K562 (cell line): Measurements from ENCODE around the gene MYBPHL. TPM values are rescaled to one million over a fixed set of nuclear protein-coding genes. Genes with fewer than 3 reads are reported as not detected.

Experiments used
- PRPF4 ChIP-seq: fragments of 200-400 bp; formaldehyde crosslinking; IDR thresholded peaks from one replicate; pipeline ENCODE4 v1.6.1; 2017; ENCODE audit warnings: low read length, low read depth, mild to moderate bottlenecking; ENCODE audit not compliant: insufficient read depth, poor library complexity, severe bottlenecking
- SLC30A9 ChIP-seq: fragments of 250-450 bp; sonication (Bioruptor Pico); IDR thresholded peaks from 2 replicates; pipeline ENCODE4 v1.8.0; 2022; ENCODE audit warnings: mild to moderate bottlenecking, moderate library complexity
- ZBTB5 ChIP-seq: fragments of 450-650 bp; IDR thresholded peaks from 2 replicates; pipeline ENCODE4 v1.6.1; 2017; ENCODE audit warnings: antibody characterized with exemption
- polyA plus RNA-seq, 8 experiments: library from polyadenylated mRNA; depleted of rRNA in 4 of 8; stranded (reverse) in 5 of 8; unstranded in 3 of 8; fragments of >200 nt; fragmentation: Nextera tagmentation in 2 of 8; fragmentation: Illumina TruSeq in 1 of 8; extraction: Ambion mirVana in 2 of 8; extraction: Trizol in 1 of 8; gene quantifications; 2 replicates each; pipeline versions ENCODE4 v1.2.1 to v1.2.3, GENCODE V29; 2011 to 2014; ENCODE audit warnings: inconsistent platforms in 1 of 8, missing spikeins in 1 of 8
- total RNA-seq, 7 experiments: library from RNA; depleted of rRNA in 6 of 7; stranded (reverse); fragments of >200 nt in 6 of 7; fragmentation: Illumina TruSeq in 2 of 7; extraction: Trizol in 2 of 7; gene quantifications; 2 replicates each; pipeline versions ENCODE4 v1.2.1 to v1.2.3, GENCODE V29; 2011 to 2021; ENCODE audit warnings: low replicate concordance in 1 of 7
- TF ChIP-seq, protein P1 (sequence below): IDR thresholded peaks from 2 replicates; pipeline ENCODE4 v1.6.1; 2011; ENCODE audit warnings: borderline replicate concordance, low read depth, mild to moderate bottlenecking, moderate library complexity, low read length; ENCODE audit not compliant: insufficient read depth, poor library complexity, severe bottlenecking

MYBPHL gene
- total and polyA plus RNA-seq, 9 of the 15 experiments (the other 6 are each of a cell fraction or from before 2014, with no cell fraction given): 0.20 to 1.9 (median 0.33) TPM

- TF ChIP-seq ZBTB5 (no peak), PRPF4 (no peak), SLC30A9 (CRISPR knock-in tag) (no peak)
- TF ChIP-seq, protein P1, sequence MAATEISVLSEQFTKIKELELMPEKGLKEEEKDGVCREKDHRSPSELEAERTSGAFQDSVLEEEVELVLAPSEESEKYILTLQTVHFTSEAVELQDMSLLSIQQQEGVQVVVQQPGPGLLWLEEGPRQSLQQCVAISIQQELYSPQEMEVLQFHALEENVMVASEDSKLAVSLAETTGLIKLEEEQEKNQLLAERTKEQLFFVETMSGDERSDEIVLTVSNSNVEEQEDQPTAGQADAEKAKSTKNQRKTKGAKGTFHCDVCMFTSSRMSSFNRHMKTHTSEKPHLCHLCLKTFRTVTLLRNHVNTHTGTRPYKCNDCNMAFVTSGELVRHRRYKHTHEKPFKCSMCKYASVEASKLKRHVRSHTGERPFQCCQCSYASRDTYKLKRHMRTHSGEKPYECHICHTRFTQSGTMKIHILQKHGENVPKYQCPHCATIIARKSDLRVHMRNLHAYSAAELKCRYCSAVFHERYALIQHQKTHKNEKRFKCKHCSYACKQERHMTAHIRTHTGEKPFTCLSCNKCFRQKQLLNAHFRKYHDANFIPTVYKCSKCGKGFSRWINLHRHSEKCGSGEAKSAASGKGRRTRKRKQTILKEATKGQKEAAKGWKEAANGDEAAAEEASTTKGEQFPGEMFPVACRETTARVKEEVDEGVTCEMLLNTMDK: no peak
Measured at GRCh38 chr1:109282497-109282951, 24.3 kb downstream of the MYBPHL start (continued).
